ENCODE results near the gene KCNK10. TPM values are rescaled to one million over a fixed set of nuclear protein-coding genes. Genes with fewer than 3 reads are reported as not detected.
A peak's percentile ranks its signal among the peaks of the same experiment; 100 is the strongest.

Gene KCNK10
- total RNA-seq, 2 experiments from 2014 or later = not detected

- DNase-seq (no peak), ATAC-seq (ENCODE audit: poor library complexity) (no peak)
- POLR2A ChIA-PET = interaction anchor here (1.0 to 2.4 kb wide), 2 partner anchors 175 to 223 kb away, joined by 3 to 10 read pairs; partner anchors contain the start of gene GALC
- peaks cover 0 to 3% of the 10 kb centered on the region in 2 experiments for H3K9me3 ChIP-seq (ENCODE audit: control insufficient read depth in 1 of 2, insufficient read depth in 1 of 2, low read length in 2 of 2)
- H3K4me1 Mint-ChIP-seq (ENCODE audit: low read depth) = no peaks in the 10 kb centered on the region
- CTCF ChIA-PET = interaction anchor here (0.7 to 1.7 kb wide), 14 partner anchors 11 to 228 kb away, joined by 3 to 47 read pairs (median 4); partner anchors contain the start of genes GALC and GPR65
- no peaks in the 10 kb centered on the region for H3K36me3 ChIP-seq (ENCODE audit: insufficient read depth, low read length)
- no peaks in the 10 kb centered on the region for H3K36me3 Mint-ChIP-seq (ENCODE audit: low read depth)
- no peak overlapping the region for H3K27ac Mint-ChIP-seq
- no peak overlapping the region for H3K4me3 ChIP-seq (ENCODE audit: low read length)
- no peak overlapping the region for H3K4me3 Mint-ChIP-seq
- H3K27ac ChIP-seq (ENCODE audit: low read depth in 1 of 2, low read length in 2 of 2) = no peak overlapping the region
- intact Hi-C loops (cut with DNase I, micrococcal nuclease) = loop anchor here (1.0 to 5.0 kb wide), 3 partner anchors 155 to 223 kb away; partner anchors contain the start of gene GALC (in 1 of the 2)
- TF ChIP-seq CTCF (IDR thresholded peaks at IDR 0.05) = no peak
- H3K4me1 ChIP-seq (ENCODE audit: insufficient read depth, low read length) = peaks cover 6% of the 10 kb centered on the region
- peaks cover 23% of the 10 kb centered on the region for H3K27me3 Mint-ChIP-seq
- peaks cover 0 to 10% of the 10 kb centered on the region in 2 experiments for H3K27me3 ChIP-seq (ENCODE audit: control insufficient read depth in 1 of 2, insufficient read depth in 2 of 2, low read length in 2 of 2)
- no peaks in the 10 kb centered on the region for H3K9me3 Mint-ChIP-seq
These were observed 155.0 kb downstream of the KCNK10 start for GRCh38 chr14:88168025-88168424.

- ChIA-PET CTCF (interaction anchor here (1.2 kb wide), 1 partner anchor 221 kb away, joined by 5 read pairs; no protein-coding TSS in a partner anchor), POLR2A (no interaction called here)
- H3K27me3 ChIP-seq (ENCODE audit: control insufficient read depth in 1 of 2, insufficient read depth in 2 of 2, low read length in 2 of 2) = peaks cover 0 to 10% of the 10 kb centered on the region in 2 experiments
- DNase-seq (no peak), ATAC-seq (ENCODE audit: poor library complexity) (no peak)
- no peak for TF ChIP-seq CTCF (IDR thresholded peaks at IDR 0.05)
- H3K9me3 Mint-ChIP-seq = no peaks in the 10 kb centered on the region
- no peak overlapping the region for H3K4me3 Mint-ChIP-seq
- no peak overlapping the region for H3K4me3 ChIP-seq (ENCODE audit: low read length)
- no peak overlapping the region for H3K27ac ChIP-seq (ENCODE audit: low read depth in 1 of 2, low read length in 2 of 2)
- H3K4me1 ChIP-seq (ENCODE audit: insufficient read depth, low read length) = peaks cover 6% of the 10 kb centered on the region
- H3K4me1 Mint-ChIP-seq (ENCODE audit: low read depth) = no peaks in the 10 kb centered on the region
- peaks cover 0 to 3% of the 10 kb centered on the region in 2 experiments for H3K9me3 ChIP-seq (ENCODE audit: control insufficient read depth in 1 of 2, insufficient read depth in 1 of 2, low read length in 2 of 2)
- H3K36me3 ChIP-seq (ENCODE audit: insufficient read depth, low read length) = no peaks in the 10 kb centered on the region
- peaks cover 23% of the 10 kb centered on the region for H3K27me3 Mint-ChIP-seq
- no peaks in the 10 kb centered on the region for H3K36me3 Mint-ChIP-seq (ENCODE audit: low read depth)
- no peak overlapping the region for H3K27ac Mint-ChIP-seq
- intact Hi-C loops (cut with DNase I, micrococcal nuclease) = loop anchor here in 1 of 2 experiments (5.0 kb wide), 1 partner anchor 174 kb away; the partner anchor contains the start of gene GALC
These were observed 156.5 kb downstream of the KCNK10 start for GRCh38 chr14:88166616-88167015.

- H3K4me3 Mint-ChIP-seq = no peak overlapping the region
These were observed 158.0 kb downstream of the KCNK10 start for GRCh38 chr14:88164906-88165534.

More at GRCh38 chr14:88164906-88165534, 158.0 kb downstream of the KCNK10 start:
- Mint-ChIP-seq H3K9me3 (no peaks in the 10 kb centered on the region), H3K27ac (no peak overlapping the region), H3K4me1 (ENCODE audit: low read depth) (no peaks in the 10 kb centered on the region), H3K36me3 (ENCODE audit: low read depth) (no peaks in the 10 kb centered on the region), H3K27me3 (peaks cover 15% of the 10 kb centered on the region)
- Histone ChIP-seq H3K36me3 (ENCODE audit: insufficient read depth, low read length) (no peaks in the 10 kb centered on the region), H3K9me3 (ENCODE audit: control insufficient read depth in 1 of 2, insufficient read depth in 1 of 2, low read length in 2 of 2) (peaks cover 0 to 3% of the 10 kb centered on the region in 2 experiments), H3K27ac (ENCODE audit: low read depth in 1 of 2, low read length in 2 of 2) (no peak overlapping the region), H3K4me3 (ENCODE audit: low read length) (no peak overlapping the region), H3K4me1 (ENCODE audit: insufficient read depth, low read length) (peaks cover 6% of the 10 kb centered on the region), H3K27me3 (ENCODE audit: control insufficient read depth in 1 of 2, insufficient read depth in 2 of 2, low read length in 2 of 2) (peaks cover 0 to 3% of the 10 kb centered on the region in 2 experiments)
- CTCF ChIA-PET = no interaction called here
- intact Hi-C loops (cut with DNase I, micrococcal nuclease) = loop anchor here in 1 of 2 experiments (5.0 kb wide), 1 partner anchor 173 kb away; the partner anchor contains the start of gene GALC
- ATAC-seq (ENCODE audit: poor library complexity) (no peak), DNase-seq (peak in 1 of 14 experiments; percentile 10)
- POLR2A ChIA-PET = no interaction called here
- TF ChIP-seq CTCF (IDR thresholded peaks at IDR 0.05) = no peak
